BJ (cell line): ENCODE measurements around the gene ABCC2. TPM values are rescaled to one million over a fixed set of nuclear protein-coding genes. Genes with fewer than 3 reads are reported as not detected.

Experiments
- CTCF ChIA-PET: fragments of 350-600 bp; formaldehyde crosslinking; extraction: SDS; loops from one replicate; lab custom pipeline; 2021; ENCODE audit warnings: antibody characterized with exemption, inconsistent platforms; lab: Yijun Ruan, JAX
- POLR2A ChIA-PET: fragments of 300-600 bp; sonication (Branson Sonifier 250); formaldehyde crosslinking; extraction: SDS; loops from one replicate; lab custom pipeline; 2021; ENCODE audit warnings: antibody characterized with exemption; lab: Charles Lee
- DNase-seq: peaks from one replicate; pipeline ENCODE4 v3.0.0-alpha.2; 2011; ENCODE audit warnings: low read depth
- H3K27me3 ChIP-seq: 2 replicates; pipeline ENCODE4 v1.6.0; 2011; ENCODE audit warnings: low read length; ENCODE audit not compliant: control insufficient read depth, insufficient read depth
- H3K36me3 ChIP-seq: 2 replicates; pipeline ENCODE4 v1.5.1; 2011; ENCODE audit warnings: low read length; ENCODE audit not compliant: control insufficient read depth, insufficient read depth
- H3K4me3 ChIP-seq: 2 replicates; pipeline ENCODE4 v1.5.1; 2011; ENCODE audit warnings: low read depth, mild to moderate bottlenecking, control low read depth, low read length
- polyA plus RNA-seq: library from polyadenylated mRNA; depleted of rRNA; stranded (reverse); fragments of >200 nt; gene quantifications from 2 replicates; pipeline ENCODE4 v1.2.3, GENCODE V29; 2011
- TF ChIP-seq, protein P1 (sequence below): IDR thresholded peaks from 2 replicates; pipeline ENCODE4 v1.5.1; 2011; ENCODE audit warnings: low read depth, mild to moderate bottlenecking, control low read depth, inconsistent platforms, low read length, moderate library complexity; ENCODE audit not compliant: insufficient read depth

Gene ABCC2
- polyA plus RNA-seq, 1 experiment: 0.23 TPM

GRCh38 chr10:99798920-99799319, 16.5 kb downstream of the ABCC2 start:
- Histone ChIP-seq H3K4me3 (no peak overlapping the region), H3K36me3 (no peaks in the 10 kb centered on the region), H3K27me3 (no peaks in the 10 kb centered on the region)
- ChIA-PET POLR2A (no interaction called here), CTCF (interaction anchor here (1.6 to 1.7 kb wide), 2 partner anchors 11 to 46 kb away, joined by 4 to 5 read pairs; no protein-coding TSS in a partner anchor)
- TF ChIP-seq, protein P1, sequence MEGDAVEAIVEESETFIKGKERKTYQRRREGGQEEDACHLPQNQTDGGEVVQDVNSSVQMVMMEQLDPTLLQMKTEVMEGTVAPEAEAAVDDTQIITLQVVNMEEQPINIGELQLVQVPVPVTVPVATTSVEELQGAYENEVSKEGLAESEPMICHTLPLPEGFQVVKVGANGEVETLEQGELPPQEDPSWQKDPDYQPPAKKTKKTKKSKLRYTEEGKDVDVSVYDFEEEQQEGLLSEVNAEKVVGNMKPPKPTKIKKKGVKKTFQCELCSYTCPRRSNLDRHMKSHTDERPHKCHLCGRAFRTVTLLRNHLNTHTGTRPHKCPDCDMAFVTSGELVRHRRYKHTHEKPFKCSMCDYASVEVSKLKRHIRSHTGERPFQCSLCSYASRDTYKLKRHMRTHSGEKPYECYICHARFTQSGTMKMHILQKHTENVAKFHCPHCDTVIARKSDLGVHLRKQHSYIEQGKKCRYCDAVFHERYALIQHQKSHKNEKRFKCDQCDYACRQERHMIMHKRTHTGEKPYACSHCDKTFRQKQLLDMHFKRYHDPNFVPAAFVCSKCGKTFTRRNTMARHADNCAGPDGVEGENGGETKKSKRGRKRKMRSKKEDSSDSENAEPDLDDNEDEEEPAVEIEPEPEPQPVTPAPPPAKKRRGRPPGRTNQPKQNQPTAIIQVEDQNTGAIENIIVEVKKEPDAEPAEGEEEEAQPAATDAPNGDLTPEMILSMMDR: no peak
- no peak for DNase-seq

DNA sequence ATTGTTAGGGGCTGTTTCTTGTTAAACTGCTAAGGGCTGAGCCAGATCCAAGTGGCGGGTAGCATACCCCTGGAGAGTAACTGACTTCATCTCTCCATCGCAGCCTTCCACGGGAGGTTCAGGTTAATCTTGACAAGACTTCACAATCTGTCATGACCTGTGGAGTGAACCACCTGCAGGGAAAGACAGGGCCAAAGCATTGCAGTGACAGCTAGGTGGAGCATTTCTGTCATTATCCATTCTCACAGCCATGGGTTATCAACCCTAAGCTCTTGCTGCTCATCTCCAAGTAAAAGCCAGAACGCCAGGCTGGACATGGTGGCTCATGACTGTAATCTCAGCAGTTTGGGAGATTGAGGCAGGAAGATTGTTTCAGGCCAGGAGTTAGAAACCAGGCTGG, 17.2 kb downstream of the ABCC2 start:
- DNase-seq: no peak
- Histone ChIP-seq H3K36me3 (no peaks in the 10 kb centered on the region), H3K27me3 (no peaks in the 10 kb centered on the region), H3K4me3 (no peak overlapping the region)
- TF ChIP-seq, protein P1: no peak
- POLR2A ChIA-PET: no interaction called here
- CTCF ChIA-PET: interaction anchor here (1.6 kb wide), 1 partner anchor 11 kb away, joined by 4 read pairs; no protein-coding TSS in a partner anchor

DNA sequence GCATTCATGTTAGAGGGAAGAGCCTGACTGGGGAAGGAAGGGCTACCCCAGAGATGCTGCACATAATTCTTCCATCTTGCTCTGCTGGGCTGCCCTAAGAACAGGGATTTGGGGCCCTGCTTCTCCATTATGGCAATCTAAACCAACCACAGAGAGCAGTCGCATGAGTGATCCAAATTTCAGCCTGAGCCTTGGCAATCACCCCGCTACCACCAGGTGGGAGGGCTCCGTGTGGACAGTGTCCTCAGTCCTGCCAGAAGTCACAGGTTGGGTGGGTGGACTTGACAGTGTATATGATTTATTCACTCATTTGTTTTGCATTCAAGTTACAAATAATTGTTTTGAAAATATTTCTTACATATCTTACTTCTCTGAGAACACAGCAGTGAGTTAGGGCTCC, 22.0 kb downstream of the ABCC2 start:
- DNase-seq: no peak
- no peaks in the 10 kb centered on the region for H3K27me3 ChIP-seq
- ChIA-PET CTCF (no interaction called here), POLR2A (no interaction called here)
- TF ChIP-seq, protein P1: no peak
- H3K36me3 ChIP-seq: no peaks in the 10 kb centered on the region
- no peak overlapping the region for H3K4me3 ChIP-seq

- no peak overlapping the region for H3K4me3 ChIP-seq
- CTCF ChIA-PET: no interaction called here
- H3K27me3 ChIP-seq: no peaks in the 10 kb centered on the region
- TF ChIP-seq, protein P1: no peak
- POLR2A ChIA-PET: no interaction called here
- no peak for DNase-seq
- H3K36me3 ChIP-seq: no peaks in the 10 kb centered on the region
Measured at GRCh38 chr10:99805190-99805589, 22.8 kb downstream of the ABCC2 start.

GRCh38 chr10:99806091-99806490, 23.7 kb downstream of the ABCC2 start:
- CTCF ChIA-PET: interaction anchor here (1.2 kb wide), 1 partner anchor 95 kb away, joined by 3 read pairs; no protein-coding TSS in a partner anchor
- no peak overlapping the region for H3K4me3 ChIP-seq
- no peaks in the 10 kb centered on the region for H3K36me3 ChIP-seq
- TF ChIP-seq, protein P1: no peak
- H3K27me3 ChIP-seq: no peaks in the 10 kb centered on the region
- DNase-seq: no peak
- POLR2A ChIA-PET: no interaction called here
